LNCaP clone FGC (cell line): ENCODE measurements around the gene LACTBL1.

Experiments
- DNase-seq: peaks from one replicate; pipeline ENCODE4 v3.0.0-alpha.2; 2011; ENCODE audit warnings: low read depth
- H3K4me3 ChIP-seq: 2 replicates; pipeline ENCODE4 v1.5.1; 2011; ENCODE audit warnings: mild to moderate bottlenecking, low read depth, low read length, control low read depth
- TF ChIP-seq, protein P1 (sequence below): IDR thresholded peaks from 2 replicates; pipeline ENCODE4 v1.5.1; 2012; ENCODE audit warnings: mild to moderate bottlenecking; ENCODE audit not compliant: control insufficient read depth, insufficient read depth; ENCODE audit errors: extremely low read depth

The LACTBL1 gene

GRCh38 chr1:22935433-22935832, 37.2 kb downstream of the LACTBL1 start:
- no peak for DNase-seq
- TF ChIP-seq, protein P1, sequence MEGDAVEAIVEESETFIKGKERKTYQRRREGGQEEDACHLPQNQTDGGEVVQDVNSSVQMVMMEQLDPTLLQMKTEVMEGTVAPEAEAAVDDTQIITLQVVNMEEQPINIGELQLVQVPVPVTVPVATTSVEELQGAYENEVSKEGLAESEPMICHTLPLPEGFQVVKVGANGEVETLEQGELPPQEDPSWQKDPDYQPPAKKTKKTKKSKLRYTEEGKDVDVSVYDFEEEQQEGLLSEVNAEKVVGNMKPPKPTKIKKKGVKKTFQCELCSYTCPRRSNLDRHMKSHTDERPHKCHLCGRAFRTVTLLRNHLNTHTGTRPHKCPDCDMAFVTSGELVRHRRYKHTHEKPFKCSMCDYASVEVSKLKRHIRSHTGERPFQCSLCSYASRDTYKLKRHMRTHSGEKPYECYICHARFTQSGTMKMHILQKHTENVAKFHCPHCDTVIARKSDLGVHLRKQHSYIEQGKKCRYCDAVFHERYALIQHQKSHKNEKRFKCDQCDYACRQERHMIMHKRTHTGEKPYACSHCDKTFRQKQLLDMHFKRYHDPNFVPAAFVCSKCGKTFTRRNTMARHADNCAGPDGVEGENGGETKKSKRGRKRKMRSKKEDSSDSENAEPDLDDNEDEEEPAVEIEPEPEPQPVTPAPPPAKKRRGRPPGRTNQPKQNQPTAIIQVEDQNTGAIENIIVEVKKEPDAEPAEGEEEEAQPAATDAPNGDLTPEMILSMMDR = no peak
- no peak overlapping the region for H3K4me3 ChIP-seq

- no peak overlapping the region for H3K4me3 ChIP-seq
- TF ChIP-seq, protein P1 = no peak
- DNase-seq = no peak
Measured at GRCh38 chr1:22932803-22933470, 39.7 kb downstream of the LACTBL1 start.

GRCh38 chr1:22930240-22930912, 42.3 kb downstream of the LACTBL1 start:
- no peak overlapping the region for H3K4me3 ChIP-seq
- DNase-seq = no peak
- TF ChIP-seq, protein P1 = peak; percentile 56

DNA sequence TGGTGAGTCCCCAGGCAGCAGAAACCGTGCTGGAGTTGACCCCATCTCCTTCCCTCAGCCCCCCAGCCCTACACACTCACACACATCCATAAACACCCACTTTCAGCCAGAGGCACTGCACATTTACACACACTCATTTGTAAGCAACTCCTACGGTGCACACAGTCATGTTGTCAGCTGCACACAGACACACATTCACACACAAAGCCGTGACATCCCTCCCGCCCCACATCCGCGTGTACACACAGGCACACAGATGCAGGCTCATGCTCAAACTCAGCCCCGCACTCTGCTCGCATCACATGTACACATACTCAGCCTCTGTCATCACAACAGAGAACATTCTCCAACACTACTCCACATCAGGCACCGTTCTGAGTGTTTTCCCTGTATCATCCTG, 47.6 kb downstream of the LACTBL1 start:
- DNase-seq = no peak
- TF ChIP-seq, protein P1 = no peak
- H3K4me3 ChIP-seq = no peak overlapping the region

DNA sequence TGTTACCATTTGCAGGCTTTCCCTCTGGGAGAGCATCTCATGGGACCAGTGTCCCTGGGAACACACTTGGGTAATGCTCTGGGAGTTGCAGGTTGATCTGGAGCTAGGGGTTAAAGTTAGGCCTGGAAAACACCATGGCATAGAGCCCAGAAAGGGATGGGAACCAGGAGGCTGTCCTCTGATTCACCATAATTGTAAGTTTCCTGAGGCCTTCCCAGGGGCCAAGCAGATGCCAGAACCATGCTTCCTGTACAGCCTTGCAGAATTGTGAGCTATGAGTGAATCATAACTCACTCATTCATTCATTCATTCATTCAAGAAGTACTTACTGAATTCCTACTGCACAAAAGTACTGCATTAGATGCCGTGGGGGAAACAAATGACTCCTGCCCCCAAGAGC, 50.0 kb downstream of the LACTBL1 start:
- DNase-seq = no peak
- TF ChIP-seq, protein P1 = no peak
- H3K4me3 ChIP-seq = no peak overlapping the region

DNA sequence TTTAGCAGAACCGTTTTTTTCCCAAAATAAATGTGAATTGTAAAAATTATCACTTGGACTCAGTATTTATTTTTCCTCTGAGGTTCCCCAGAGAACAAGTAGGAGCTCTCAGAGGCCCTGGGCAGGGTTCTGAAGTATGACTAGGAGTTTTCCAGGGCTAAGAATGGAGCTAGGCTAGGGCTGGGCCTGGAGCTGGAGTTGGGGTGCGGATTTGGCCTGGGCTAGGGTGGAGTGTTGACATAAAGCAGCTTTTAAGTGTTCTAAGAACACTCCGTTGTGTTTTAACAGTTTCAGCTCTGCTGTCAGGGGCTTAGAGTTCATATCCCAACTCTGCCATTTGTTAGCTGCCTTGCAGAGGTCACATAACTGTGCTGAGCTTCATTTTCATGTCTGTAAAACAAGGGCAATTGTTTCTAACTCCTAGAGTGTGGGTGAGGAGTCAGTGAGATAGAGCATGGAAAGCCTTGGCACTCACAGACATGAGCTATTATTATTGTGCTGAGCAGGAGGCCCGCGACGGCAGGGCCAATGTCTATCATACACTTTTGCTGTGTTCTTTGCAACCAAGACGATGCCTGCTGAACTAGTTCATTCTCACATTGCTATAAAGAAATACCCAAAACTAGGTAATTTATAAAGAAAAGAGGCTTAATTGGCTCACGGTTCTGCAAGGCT, 51.1 kb downstream of the LACTBL1 start:
- no peak overlapping the region for H3K4me3 ChIP-seq
- DNase-seq = no peak
- TF ChIP-seq, protein P1 = no peak
